ENCODE measurements around the gene PPID.
"Not testable (repeated sequence)": the region's sequence is repeated elsewhere in the genome, so short reads cannot be mapped to it uniquely, and the experiment has no call there.

PPID gene

GRCh38 chr4:158729716-158730559 lies 6.7 kb upstream of the PPID start:
- peak; percentile 51 to 71 for DNase-seq

DNA sequence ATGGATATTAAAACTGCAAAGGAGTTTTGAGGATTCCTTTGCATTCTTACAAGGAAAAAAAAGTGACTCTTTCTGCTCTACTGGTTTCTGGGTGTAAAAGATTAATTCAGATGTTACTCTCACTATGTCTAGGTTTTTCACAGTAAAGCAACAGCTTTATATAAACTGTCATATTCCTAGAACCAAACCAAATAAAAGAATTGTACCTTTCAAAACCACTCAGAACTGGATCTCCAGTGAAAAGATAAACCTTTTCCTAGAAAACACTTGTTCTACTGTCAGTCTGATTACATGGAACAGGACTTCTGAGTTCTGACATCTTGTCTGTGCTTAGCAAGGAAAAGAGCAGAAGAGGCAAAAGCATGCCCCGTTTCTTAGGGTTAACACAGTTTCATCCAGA lies 5.0 kb upstream of the PPID start:
- DNase-seq: no peak

DNA sequence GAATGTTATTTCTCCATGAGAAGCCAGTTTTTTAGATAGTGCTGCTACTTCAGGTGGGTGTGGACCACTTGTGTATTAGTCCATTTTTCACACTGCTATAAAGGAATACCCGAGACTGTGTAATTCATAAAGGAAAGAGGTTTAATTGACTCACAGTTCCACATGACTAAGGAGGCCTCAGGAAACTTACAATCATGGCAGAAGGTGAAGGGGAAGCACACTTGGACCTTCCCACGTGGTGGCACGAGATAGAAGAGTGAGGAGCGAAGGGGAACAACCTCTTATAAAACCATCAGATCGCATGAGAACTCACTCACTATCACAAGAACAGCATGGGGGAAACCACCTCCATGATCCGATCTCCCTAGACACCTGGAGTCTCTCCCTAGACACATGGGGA lies 3.4 kb upstream of the PPID start:
- DNase-seq: no peak

DNA sequence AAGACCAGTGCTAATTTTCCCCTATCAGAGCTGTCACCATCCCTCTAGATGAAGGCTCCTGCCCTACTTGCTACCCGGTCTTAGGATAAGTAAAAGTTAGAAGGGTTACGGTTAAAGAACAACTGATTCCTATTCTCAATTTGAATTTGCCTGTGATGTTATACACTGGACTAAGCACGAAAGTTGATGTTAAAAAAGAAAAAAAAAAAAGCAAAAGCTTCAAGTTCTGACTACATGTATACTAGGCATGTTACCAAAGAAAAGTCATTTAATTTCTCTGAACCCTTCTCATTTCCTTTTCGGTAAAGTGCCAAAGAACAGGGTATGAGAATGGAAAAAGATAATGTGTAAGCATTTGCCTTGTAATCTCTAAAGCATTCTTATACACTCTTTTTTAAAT lies 1.4 kb upstream of the PPID start:
- no peak for DNase-seq

- DNase-seq: no peak
Observed at GRCh38 chr4:158722291-158722916, 792 bp downstream of the PPID start.

GRCh38 chr4:158721680-158722079 lies 1.5 kb downstream of the PPID start:
- DNase-seq: no peak

DNA sequence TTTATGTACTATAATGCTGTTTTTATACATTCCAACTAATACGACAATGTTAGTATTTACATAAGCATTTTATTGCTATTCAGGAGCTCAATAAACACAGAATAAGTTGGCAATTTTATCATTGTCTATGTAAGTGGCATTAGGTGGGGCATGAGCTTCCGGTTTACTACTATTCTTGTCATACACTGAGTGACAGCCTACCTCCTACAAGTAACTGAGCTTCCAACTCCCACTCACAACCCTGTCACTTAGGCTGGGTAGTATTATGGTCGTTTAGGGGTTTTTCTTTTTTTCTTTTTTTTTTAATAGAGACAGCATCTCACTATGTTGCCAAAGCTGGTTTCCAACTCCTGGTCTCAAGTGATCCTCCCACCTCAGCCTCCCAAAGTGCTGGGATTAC lies 7.4 kb downstream of the PPID start:
- DNase-seq: no peak

GRCh38 chr4:158714937-158715336 lies 8.3 kb downstream of the PPID start:
- peak in 1 of 2 experiments; percentile 16 for DNase-seq

DNA sequence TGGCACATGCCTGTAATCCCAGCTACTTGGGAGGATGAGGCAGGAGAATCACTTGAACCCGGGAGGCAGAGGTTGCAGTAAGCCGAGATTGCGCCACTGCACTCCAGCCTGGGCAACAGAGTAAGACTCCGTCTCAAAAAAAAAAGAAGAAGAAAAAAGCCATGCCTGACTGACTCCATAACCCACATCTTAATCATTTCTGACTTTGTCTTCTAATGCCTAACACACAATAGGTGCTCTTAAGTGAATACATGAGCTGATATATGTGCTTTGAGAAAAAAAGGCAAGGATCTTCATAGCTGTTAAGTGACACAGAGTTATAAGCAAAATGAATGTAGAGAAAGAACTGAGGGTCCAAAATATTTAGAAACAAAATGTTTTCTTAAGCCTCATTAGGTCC lies 10.6 kb downstream of the PPID start:
- not testable (repeated sequence) for DNase-seq

DNA sequence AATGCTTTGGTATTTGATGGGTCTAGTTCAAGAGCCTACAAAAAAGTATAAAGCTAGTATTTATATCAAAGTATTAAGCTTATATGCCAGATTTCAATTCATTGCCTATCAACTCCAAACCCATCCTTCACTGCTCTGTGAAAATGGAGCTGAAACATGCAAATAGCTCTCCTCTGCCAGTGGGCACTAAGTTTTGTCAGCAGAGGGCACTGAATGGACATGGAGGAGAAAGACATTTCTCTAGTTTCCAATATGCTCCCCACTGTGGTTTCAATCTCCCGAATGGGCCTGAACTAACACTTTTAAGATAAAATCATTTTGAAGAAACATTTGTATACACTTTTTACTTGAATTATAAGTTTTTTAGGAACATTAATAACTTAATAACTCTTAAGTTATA lies 12.4 kb downstream of the PPID start:
- DNase-seq: peak in 1 of 2 experiments; percentile 12

- no peak for DNase-seq
Observed at GRCh38 chr4:158704274-158704673, 18.9 kb downstream of the PPID start.

DNA sequence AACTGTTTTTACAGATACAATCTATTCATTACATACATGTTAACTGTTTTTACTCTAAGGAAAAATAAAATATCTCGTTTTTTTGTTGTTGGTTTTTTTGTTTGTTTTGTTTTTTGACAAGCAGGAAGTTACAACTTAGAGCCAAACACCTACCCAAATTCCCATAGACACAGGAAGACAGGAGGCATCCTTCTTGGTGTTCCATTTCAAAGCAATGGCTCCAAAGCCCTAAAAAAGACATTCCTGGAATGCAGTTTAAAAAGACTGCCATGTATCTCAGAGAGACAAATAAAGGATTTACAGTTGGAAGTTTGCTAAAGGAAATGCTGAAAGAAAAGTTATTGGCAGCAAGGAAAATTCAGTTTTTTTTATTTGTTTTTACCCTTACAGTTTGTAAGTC lies 34.4 kb downstream of the PPID start:
- DNase-seq: no peak

DNA sequence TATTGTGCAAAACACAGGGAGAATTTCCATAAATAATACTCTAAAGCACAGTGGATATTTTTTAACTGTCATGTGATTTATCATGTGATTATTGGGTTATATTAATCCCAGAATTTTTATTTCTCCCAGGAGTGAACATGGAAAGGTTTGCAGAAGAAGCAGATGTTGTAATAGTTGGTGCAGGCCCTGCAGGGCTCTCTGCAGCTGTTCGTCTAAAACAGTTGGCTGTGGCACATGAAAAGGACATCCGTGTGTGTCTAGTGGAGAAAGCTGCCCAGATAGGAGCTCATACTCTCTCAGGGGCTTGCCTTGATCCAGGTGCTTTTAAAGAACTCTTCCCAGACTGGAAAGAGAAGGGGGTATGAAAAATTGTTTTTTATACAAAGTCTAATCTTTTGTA lies 41.1 kb downstream of the PPID start:
- DNase-seq: no peak

- no peak for DNase-seq
Observed at GRCh38 chr4:158681629-158682028, 41.6 kb downstream of the PPID start.

- no peak for DNase-seq
Observed at GRCh38 chr4:158678767-158679166, 44.4 kb downstream of the PPID start.

- DNase-seq: no peak
Observed at GRCh38 chr4:158676076-158676475, 47.1 kb downstream of the PPID start.

- DNase-seq: no peak
Observed at GRCh38 chr4:158673633-158674032, 49.6 kb downstream of the PPID start.

DNA sequence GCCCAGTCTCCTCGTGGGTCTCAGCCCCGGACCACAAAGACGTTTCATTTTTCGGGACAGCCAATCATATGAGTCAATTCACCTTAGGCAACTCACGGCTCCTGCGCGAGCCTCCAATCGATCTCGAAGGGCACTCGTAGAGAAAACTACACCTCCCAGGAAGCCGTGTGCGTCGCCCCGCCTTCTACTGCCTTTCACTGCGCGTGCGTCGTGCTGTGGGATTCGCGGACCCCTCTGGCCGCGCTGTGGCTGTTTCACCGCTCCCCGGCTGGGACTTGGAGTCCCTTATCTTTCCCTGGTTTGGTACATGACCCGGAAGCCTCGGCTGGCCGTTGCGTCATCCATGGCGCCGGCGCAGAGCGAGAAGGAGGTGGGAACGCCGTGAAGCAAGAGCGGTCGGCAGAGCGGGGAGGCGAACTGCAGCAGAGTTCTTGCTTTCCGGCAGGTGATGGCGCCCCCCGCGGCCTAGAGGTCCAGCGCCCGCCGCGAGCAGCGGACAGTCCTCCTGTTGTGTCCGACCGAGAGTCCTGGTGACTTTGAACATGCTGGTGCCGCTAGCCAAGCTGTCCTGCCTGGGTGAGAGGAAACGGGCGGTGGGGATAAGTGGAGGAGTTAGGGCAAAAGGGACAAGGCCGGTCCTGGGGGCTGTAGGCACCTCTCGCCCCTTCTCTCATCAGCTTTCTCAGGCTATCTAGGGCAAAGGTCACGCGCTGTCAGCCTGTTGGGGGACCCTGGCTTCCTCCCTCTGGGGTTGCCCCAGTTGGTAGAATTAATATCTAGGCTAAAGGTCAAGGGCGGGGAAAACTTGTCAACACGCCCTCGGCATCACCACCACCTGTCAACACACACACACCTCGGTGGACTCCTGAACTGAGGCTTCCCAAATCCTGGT lies 51.0 kb downstream of the PPID start, which contains the start of gene ETFDH:
TSS of gene ETFDH (plus strand) at position 382 of the 892 bp plus-strand sequence. CDS start at position 543, 161 bp downstream.
- DNase-seq: peak; percentile 100

- DNase-seq: no peak
Observed at GRCh38 chr4:158671665-158671914, 51.6 kb downstream of the PPID start, which contains the start of gene C4orf46. Gene C4orf46, minus strand, starts transcription at chr4:158671887. Its CDS starts 86 bp downstream, at chr4:158671801.

GRCh38 chr4:158670975-158671664 lies 52.1 kb downstream of the PPID start:
- peak; percentile 37 to 57 for DNase-seq

DNA sequence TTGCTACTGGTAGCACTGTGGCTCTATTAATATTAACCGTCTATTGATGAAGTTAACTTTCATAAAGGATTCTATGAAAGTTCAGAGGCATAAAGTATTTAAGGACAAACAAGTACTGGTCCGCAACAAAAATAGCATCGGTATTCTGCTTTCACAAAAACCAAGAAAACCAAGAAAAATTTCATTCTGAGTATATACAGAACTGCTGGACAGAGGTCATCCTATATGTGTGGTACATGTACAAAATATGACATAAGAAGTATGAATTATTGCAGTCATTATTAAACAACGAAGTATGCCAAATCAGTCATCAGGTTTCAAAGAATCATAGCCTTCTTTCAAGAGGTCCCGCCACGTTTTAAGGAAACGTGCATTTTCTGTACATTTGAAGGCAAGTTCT lies 53.9 kb downstream of the PPID start:
- no peak for DNase-seq

DNA sequence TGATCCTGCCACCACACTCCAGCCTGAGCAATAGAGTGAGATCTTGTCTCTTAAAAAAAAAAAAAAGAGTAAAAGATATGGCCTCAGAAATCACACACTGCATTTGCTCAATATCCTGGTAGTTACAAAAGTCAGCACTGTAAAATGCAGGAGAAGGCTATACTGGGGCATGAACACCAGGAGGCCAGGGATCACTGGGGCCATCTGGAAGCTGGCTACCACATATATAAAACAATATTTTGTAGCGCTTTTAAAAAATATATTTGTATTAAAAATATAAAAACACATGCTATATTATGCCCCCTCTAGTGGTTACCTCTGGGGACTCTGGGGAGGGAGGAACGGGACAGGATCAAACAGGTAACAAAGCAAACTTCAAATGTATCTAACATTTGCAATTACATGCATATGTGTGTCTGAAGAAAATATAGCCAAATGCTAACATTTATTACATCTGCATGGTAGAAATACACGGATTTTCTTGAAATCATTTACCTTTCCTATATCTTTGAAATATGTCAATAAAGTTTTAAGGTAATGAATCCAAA lies 55.5 kb downstream of the PPID start:
- peak; percentile 67 to 72 for DNase-seq

- no peak for DNase-seq
Observed at GRCh38 chr4:158666892-158667291, 56.3 kb downstream of the PPID start.
